CD14-positive monocyte (primary cell): ENCODE data around the gene EZH2. TPM values are rescaled to one million over a fixed set of nuclear protein-coding genes. Genes with fewer than 3 reads are reported as not detected.

Source experiments
- DNase-seq, 3 donors: peaks; one replicate each; pipeline ENCODE4 v3.0.0-alpha.2; 2011 to 2022
- H2AFZ ChIP-seq: 2 replicates; pipeline ENCODE4 v1.6.0; 2012; ENCODE audit warnings: mild to moderate bottlenecking, low read depth, low read length, inconsistent platforms; ENCODE audit not compliant: insufficient read depth, poor library complexity, severe bottlenecking
- H3K27ac ChIP-seq, 2 donors: 1 replicate in 1 of 2; 2 replicates in 1 of 2; pipeline ENCODE4 v1.5.1; 2012 to 2013; ENCODE audit warnings: low read length in 2 of 2, control low read depth in 1 of 2, inconsistent platforms in 1 of 2, low read depth in 1 of 2, mild to moderate bottlenecking in 1 of 2
- H3K27me3 ChIP-seq, 2 donors: one replicate each; pipeline versions ENCODE4 v1.6.0 to v1.6.1; 2011 to 2013; ENCODE audit warnings: low read length in 2 of 2; ENCODE audit not compliant: control insufficient read depth in 2 of 2, insufficient read depth in 2 of 2
- H3K36me3 ChIP-seq, 2 donors: replicated peaks in 1 of 2; 1 replicate in 1 of 2; 2 replicates in 1 of 2; pipeline versions ENCODE4 v1.5.1 to v1.6.1; 2012 to 2013; ENCODE audit warnings: low read length in 2 of 2, control low read depth in 1 of 2, inconsistent platforms in 1 of 2, mild to moderate bottlenecking in 1 of 2; ENCODE audit not compliant: insufficient read depth in 2 of 2, control insufficient read depth in 1 of 2
- H3K4me1 ChIP-seq, 2 donors: 1 replicate in 1 of 2; 2 replicates in 1 of 2; pipeline versions ENCODE4 v1.5.1 to v1.6.1; 2012 to 2013; ENCODE audit warnings: low read length in 2 of 2, control low read depth in 1 of 2, inconsistent platforms in 1 of 2, mild to moderate bottlenecking in 1 of 2, moderate library complexity in 1 of 2; ENCODE audit not compliant: insufficient read depth in 2 of 2, control insufficient read depth in 1 of 2
- H3K4me2 ChIP-seq: replicated peaks from 2 replicates; pipeline ENCODE3; 2012; ENCODE audit warnings: low read length, moderate library complexity, mild to moderate bottlenecking; ENCODE audit not compliant: poor library complexity, severe bottlenecking; ENCODE audit errors: extremely low read depth
- H3K4me3 ChIP-seq, 3 experiments: fragments of 200-600 bp in 1 of 3; sonication (generic) in 1 of 3; replicated peaks in 1 of 3; 1 replicate in 2 of 3; 2 replicates in 1 of 3; pipeline ENCODE4 v1.5.1; 2011 to 2013; ENCODE audit warnings: low read length in 3 of 3, mild to moderate bottlenecking in 3 of 3, control low read depth in 2 of 3, low read depth in 2 of 3, inconsistent platforms in 1 of 3, moderate library complexity in 1 of 3
- H3K79me2 ChIP-seq: 2 replicates; pipeline ENCODE4 v1.6.0; 2012; ENCODE audit warnings: mild to moderate bottlenecking, control low read depth, inconsistent platforms, low read length, moderate library complexity; ENCODE audit not compliant: insufficient read depth
- H3K9ac ChIP-seq: 2 replicates; pipeline ENCODE4 v1.6.0; 2017; ENCODE audit warnings: low read length, mild to moderate bottlenecking; ENCODE audit not compliant: insufficient read depth, poor library complexity, severe bottlenecking
- H3K9me3 ChIP-seq, 2 donors: replicated peaks in 1 of 2; 1 replicate in 1 of 2; 2 replicates in 1 of 2; pipeline versions ENCODE4 v1.5.1 to v1.6.1; 2012 to 2013; ENCODE audit warnings: low read length in 2 of 2, control low read depth in 1 of 2; ENCODE audit not compliant: control insufficient read depth in 1 of 2, insufficient read depth in 1 of 2
- H4K20me1 ChIP-seq: 2 replicates; pipeline ENCODE4 v1.6.0; 2012; ENCODE audit warnings: mild to moderate bottlenecking, low read length, control low read depth, moderate library complexity; ENCODE audit not compliant: insufficient read depth
- H3K27ac Mint-ChIP-seq, 7 donors: one replicate each; pipeline ENCODE4 v1.8.0; 2020; ENCODE audit warnings: mild to moderate bottlenecking in 7 of 7, mixed read lengths in 7 of 7, moderate library complexity in 6 of 7, inconsistent platforms in 2 of 7
- H3K27me3 Mint-ChIP-seq, 3 donors: one replicate each; pipeline ENCODE4 v1.8.0; 2021 to 2022; ENCODE audit warnings: low read depth in 3 of 3, mild to moderate bottlenecking in 3 of 3, mixed read lengths in 3 of 3, moderate library complexity in 3 of 3, inconsistent platforms in 1 of 3
- H3K36me3 Mint-ChIP-seq, 2 donors: one replicate each; pipeline ENCODE4 v1.8.0; 2020; ENCODE audit warnings: mixed read lengths in 2 of 2, inconsistent platforms in 1 of 2, mild to moderate bottlenecking in 1 of 2
- H3K4me1 Mint-ChIP-seq: one replicate; pipeline ENCODE4 v1.8.0; 2020; ENCODE audit warnings: mild to moderate bottlenecking, mixed read lengths
- H3K4me3 Mint-ChIP-seq, 2 donors: one replicate each; pipeline ENCODE4 v1.8.0; 2020; ENCODE audit warnings: mild to moderate bottlenecking in 2 of 2, mixed read lengths in 2 of 2, moderate library complexity in 1 of 2
- H3K9me3 Mint-ChIP-seq, 7 donors: one replicate each; pipeline ENCODE4 v1.8.0; 2020 to 2022; ENCODE audit warnings: mixed read lengths in 7 of 7, mild to moderate bottlenecking in 6 of 7, moderate library complexity in 6 of 7, inconsistent platforms in 2 of 7
- CTCF ChIP-seq: fragments of 200-600 bp; IDR thresholded peaks from one replicate; pipeline ENCODE4 v1.8.0; 2022; ENCODE audit warnings: antibody characterized with exemption, mild to moderate bottlenecking
- WGBS: methylation state at CpG from one replicate; pipeline ENCODE4 v1.1.5; 2013; ENCODE audit warnings: missing lambda C conversion rate; ENCODE audit not compliant: insufficient coverage; 5-methylcytosine and 5-hydroxymethylcytosine counted together
- intact Hi-C, 2 donors: fragments of 100-400 bp; cut with micrococcal nuclease; formaldehyde crosslinking; loops; one replicate each; pipeline versions ENCODE4 v1.15.0 to v1.15.1; 2023
- polyA plus RNA-seq, 3 donors: library from polyadenylated mRNA; depleted of rRNA in 1 of 3; unstranded in 2 of 3; stranded (reverse) in 1 of 3; fragments of 300-500 nt in 2 of 3; fragments of >200 nt in 1 of 3; fragmentation: Illumina TruSeq in 2 of 3; gene quantifications; 1 replicate in 2 of 3; 2 replicates in 1 of 3; pipeline ENCODE4 v1.2.3, GENCODE V29; 2012 to 2021

EZH2 gene
- polyA plus RNA-seq, 3 donors, result 1.3 to 6.1 (median 1.6) TPM

GRCh38 chr7:148772297-148773089 is 111.6 kb downstream of the EZH2 start:
- Mint-ChIP-seq H3K9me3 (no peaks in the 10 kb centered on the region), H3K4me3 (no peak overlapping the region), H3K27me3 (no peaks in the 10 kb centered on the region), H3K36me3 (peaks cover 69 to 84% of the 10 kb centered on the region in 2 donors), H3K4me1 (no peaks in the 10 kb centered on the region), H3K27ac (peak overlapping the region in 3 of 7 donors; percentile 14 to 42 (median 28))
- H2AFZ ChIP-seq, result no peak overlapping the region
- intact Hi-C loops, result no loop called here
- H3K9ac ChIP-seq, result no peak overlapping the region
- H4K20me1 ChIP-seq, result no peaks in the 10 kb centered on the region
- TF ChIP-seq CTCF, result no peak
- H3K4me3 ChIP-seq, result no peak overlapping the region
- H3K9me3 ChIP-seq, result no peaks in the 10 kb centered on the region
- H3K27ac ChIP-seq, result no peak overlapping the region
- no peaks in the 10 kb centered on the region for H3K4me1 ChIP-seq
- peaks cover 82 to 95% of the 10 kb centered on the region in 2 donors for H3K36me3 ChIP-seq
- no peaks in the 10 kb centered on the region for H3K27me3 ChIP-seq
- H3K79me2 ChIP-seq, result peaks cover 8% of the 10 kb centered on the region
- DNase-seq, result no peak
- H3K4me2 ChIP-seq, result no peak overlapping the region
- WGBS, result 92% methylated on average over 5 of the region's 8 CpGs

- intact Hi-C loops, result no loop called here
- H3K4me2 ChIP-seq, result no peak overlapping the region
- H3K9ac ChIP-seq, result no peak overlapping the region
Measured at GRCh38 chr7:148770004-148770403, 114.1 kb downstream of the EZH2 start.

More at GRCh38 chr7:148770004-148770403, 114.1 kb downstream of the EZH2 start:
- 92% methylated on average over 2 of the region's 6 CpGs for whole genome bisulfite sequencing
- Histone ChIP-seq H2AFZ (no peak overlapping the region), H3K27me3 (no peaks in the 10 kb centered on the region), H3K79me2 (no peaks in the 10 kb centered on the region), H3K36me3 (peaks cover 87 to 100% of the 10 kb centered on the region in 2 donors), H3K4me1 (no peaks in the 10 kb centered on the region), H4K20me1 (no peaks in the 10 kb centered on the region), H3K9me3 (no peaks in the 10 kb centered on the region), H3K4me3 (no peak overlapping the region), H3K27ac (no peak overlapping the region)
- Mint-ChIP-seq H3K9me3 (no peaks in the 10 kb centered on the region), H3K4me1 (no peaks in the 10 kb centered on the region), H3K27ac (no peak overlapping the region), H3K36me3 (peaks cover 76 to 89% of the 10 kb centered on the region in 2 donors), H3K4me3 (no peak overlapping the region), H3K27me3 (no peaks in the 10 kb centered on the region)
- TF ChIP-seq CTCF, result no peak
- no peak for DNase-seq
